Uterus (tissue), 4 donors: ENCODE results near the gene LRRC7. TPM values are rescaled to one million over a fixed set of nuclear protein-coding genes. Genes with fewer than 3 reads are reported as not detected.

Experiments
- DNase-seq, 2 donors: peaks; one replicate each; pipeline ENCODE4 v3.0.0-alpha.2; 2019 to 2020
- H3K27ac ChIP-seq, 2 donors: fragments of 200-600 bp; sonication (generic); 1 replicate in 1 of 2; 2 replicates in 1 of 2; pipeline ENCODE4 v1.5.1; 2016 to 2018
- H3K27me3 ChIP-seq, 2 donors: fragments of 200-600 bp; sonication (generic); one replicate each; pipeline ENCODE4 v1.5.1; 2018 to 2019; ENCODE audit warnings: control low read depth in 1 of 2
- H3K36me3 ChIP-seq, 2 donors: fragments of 200-600 bp; sonication (generic); one replicate each; pipeline ENCODE4 v1.5.1; 2019; ENCODE audit warnings: control low read depth in 1 of 2
- H3K4me1 ChIP-seq, 2 donors: fragments of 200-600 bp; sonication (generic); one replicate each; pipeline ENCODE4 v1.5.1; 2018 to 2019; ENCODE audit warnings: control low read depth in 1 of 2
- H3K4me3 ChIP-seq, 2 donors: fragments of 200-600 bp; sonication (generic); 1 replicate in 1 of 2; 2 replicates in 1 of 2; pipeline ENCODE4 v1.5.1; 2018 to 2019; ENCODE audit warnings: mild to moderate bottlenecking in 1 of 2
- H3K9me3 ChIP-seq, 2 donors: fragments of 200-600 bp; sonication (generic); one replicate each; pipeline ENCODE4 v1.5.1; 2019; ENCODE audit warnings: control low read depth in 1 of 2
- CTCF ChIP-seq, 4 experiments: fragments of 200-600 bp in 2 of 4; fragments of 450-650 bp in 2 of 4; sonication (generic) in 2 of 4; IDR thresholded peaks; one replicate each; pipeline ENCODE4 v1.5.1; 2016 to 2019; ENCODE audit warnings: antibody characterized with exemption in 4 of 4, mild to moderate bottlenecking in 2 of 4, moderate library complexity in 1 of 4
- POLR2A ChIP-seq, 2 donors: fragments of 450-650 bp; IDR thresholded peaks; one replicate each; pipeline ENCODE4 v1.6.1; 2016; ENCODE audit warnings: antibody characterized with exemption in 2 of 2, mild to moderate bottlenecking in 1 of 2, moderate library complexity in 1 of 2
- intact Hi-C: fragments of 100-400 bp; cut with DNase I; formaldehyde crosslinking; loops from one replicate; pipeline ENCODE4 v1.15.1; 2023; ENCODE audit warnings: low total_unique reads
- total RNA-seq, 4 donors: library from RNA; depleted of rRNA in 3 of 4; stranded (reverse); fragments of >200 nt in 3 of 4; gene quantifications; one replicate each; pipeline versions ENCODE4 v1.1.0 to v1.2.4, GENCODE V29; 2014 to 2023
- donor health status: DM: yes; HTN: yes; CAD: no.

The LRRC7 gene
- total RNA-seq, 4 donors from 2014 or later, result 1.5 to 12.0 TPM; not detected in 2

- H3K9me3 ChIP-seq, result peaks cover 0 to 3% of the 10 kb centered on the region in 2 donors
- no peaks in the 10 kb centered on the region for H3K4me1 ChIP-seq
- no peaks in the 10 kb centered on the region for H3K36me3 ChIP-seq
- H3K27ac ChIP-seq, result no peak overlapping the region
- no peak for DNase-seq
- TF ChIP-seq POLR2A (IDR thresholded peaks at IDR 0.05) (no peak), CTCF (IDR thresholded peaks at IDR 0.05) (no peak)
- no peak overlapping the region for H3K4me3 ChIP-seq
- intact Hi-C loops, result no loop called here
- no peaks in the 10 kb centered on the region for H3K27me3 ChIP-seq
These were observed 223.6 kb downstream of the LRRC7 start for GRCh38 chr1:69791311-69791710.

- intact Hi-C loops, result no loop called here
- TF ChIP-seq CTCF (IDR thresholded peaks at IDR 0.05) (no peak), POLR2A (IDR thresholded peaks at IDR 0.05) (no peak)
- Histone ChIP-seq H3K9me3 (no peaks in the 10 kb centered on the region), H3K36me3 (no peaks in the 10 kb centered on the region), H3K27me3 (no peaks in the 10 kb centered on the region), H3K4me3 (no peak overlapping the region), H3K4me1 (no peaks in the 10 kb centered on the region), H3K27ac (no peak overlapping the region)
- DNase-seq, result no peak
These were observed 227.1 kb downstream of the LRRC7 start for GRCh38 chr1:69794831-69795230.

- H3K4me1 ChIP-seq, result no peaks in the 10 kb centered on the region
These were observed 247.2 kb downstream of the LRRC7 start for GRCh38 chr1:69814926-69815325.

GRCh38 chr1:69824932-69825331 lies 257.2 kb downstream of the LRRC7 start:
- intact Hi-C loops, result no loop called here
- Histone ChIP-seq H3K27ac (no peak overlapping the region), H3K36me3 (no peaks in the 10 kb centered on the region), H3K4me1 (no peaks in the 10 kb centered on the region), H3K27me3 (no peaks in the 10 kb centered on the region), H3K9me3 (no peaks in the 10 kb centered on the region), H3K4me3 (no peak overlapping the region)
- no peak for DNase-seq
- no peak for TF ChIP-seq CTCF (IDR thresholded peaks at IDR 0.05)
- TF ChIP-seq POLR2A (IDR thresholded peaks at IDR 0.05), result no peak

More at GRCh38 chr1:69814926-69815325, 247.2 kb downstream of the LRRC7 start:
- no peak for DNase-seq
- Histone ChIP-seq H3K4me3 (no peak overlapping the region), H3K9me3 (no peaks in the 10 kb centered on the region), H3K27ac (no peak overlapping the region), H3K36me3 (no peaks in the 10 kb centered on the region), H3K27me3 (no peaks in the 10 kb centered on the region)
- intact Hi-C loops, result no loop called here
- TF ChIP-seq POLR2A (IDR thresholded peaks at IDR 0.05) (no peak), CTCF (IDR thresholded peaks at IDR 0.05) (no peak)

DNA sequence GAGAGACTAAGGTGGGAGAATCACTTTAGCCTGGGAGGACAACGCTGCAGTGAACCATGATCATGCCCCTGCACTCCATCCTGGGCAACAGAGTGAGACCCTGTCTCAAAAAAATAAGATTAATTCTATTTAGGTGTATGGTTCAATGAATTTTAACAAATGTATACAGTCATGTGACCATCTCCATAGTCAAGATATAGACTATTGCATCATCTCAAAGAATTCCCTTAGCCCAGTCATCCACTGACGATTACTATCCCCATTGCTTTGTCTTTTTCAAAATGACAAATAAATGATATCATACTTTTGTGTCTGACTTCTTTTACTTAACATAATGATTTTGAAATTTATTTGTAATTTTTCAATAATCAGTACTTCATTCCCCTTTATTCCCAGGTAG lies 260.0 kb downstream of the LRRC7 start:
- DNase-seq, result no peak
- intact Hi-C loops, result no loop called here
- Histone ChIP-seq H3K4me3 (no peak overlapping the region), H3K4me1 (no peaks in the 10 kb centered on the region), H3K36me3 (no peaks in the 10 kb centered on the region), H3K27me3 (no peaks in the 10 kb centered on the region), H3K9me3 (no peaks in the 10 kb centered on the region), H3K27ac (no peak overlapping the region)
- TF ChIP-seq POLR2A (IDR thresholded peaks at IDR 0.05), result no peak
- no peak for TF ChIP-seq CTCF (IDR thresholded peaks at IDR 0.05)
